ENCODE results near the gene CDH3.
"Not testable (repeated sequence)": the region's sequence is repeated elsewhere in the genome, so short reads cannot be mapped to it uniquely, and the experiment has no call there.

Gene CDH3

GRCh38 chr16:68710211-68710610 is 65.1 kb downstream of the CDH3 start:
- H3K9ac ChIP-seq (ENCODE audit: low read depth, low read length) = no peak overlapping the region
- H3K4me1 ChIP-seq (ENCODE audit: control insufficient read depth, insufficient read depth, low read length) = peaks cover 2% of the 10 kb centered on the region
- H3K9me3 ChIP-seq (ENCODE audit: control insufficient read depth, insufficient read depth, low read length) = no peaks in the 10 kb centered on the region
- H3K36me3 ChIP-seq (ENCODE audit: control insufficient read depth, insufficient read depth, low read length) = no peaks in the 10 kb centered on the region
- no peak overlapping the region for H3K4me3 ChIP-seq (ENCODE audit: low read depth, low read length)
- no peaks in the 10 kb centered on the region for H3K27me3 ChIP-seq (ENCODE audit: control insufficient read depth, insufficient read depth, low read length)

- Histone ChIP-seq H3K27me3 (ENCODE audit: control insufficient read depth, insufficient read depth, low read length) (no peaks in the 10 kb centered on the region), H3K4me3 (ENCODE audit: low read depth, low read length) (no peak overlapping the region), H3K9me3 (ENCODE audit: control insufficient read depth, insufficient read depth, low read length) (no peaks in the 10 kb centered on the region), H3K4me1 (ENCODE audit: control insufficient read depth, insufficient read depth, low read length) (peaks cover 2% of the 10 kb centered on the region), H3K9ac (ENCODE audit: low read depth, low read length) (no peak overlapping the region), H3K36me3 (ENCODE audit: control insufficient read depth, insufficient read depth, low read length) (no peaks in the 10 kb centered on the region)
Measured at GRCh38 chr16:68711421-68712139, 66.5 kb downstream of the CDH3 start.

GRCh38 chr16:68713361-68713760 is 68.3 kb downstream of the CDH3 start:
- no peaks in the 10 kb centered on the region for H3K27me3 ChIP-seq (ENCODE audit: control insufficient read depth, insufficient read depth, low read length)
- H3K9me3 ChIP-seq (ENCODE audit: control insufficient read depth, insufficient read depth, low read length) = no peaks in the 10 kb centered on the region
- H3K36me3 ChIP-seq (ENCODE audit: control insufficient read depth, insufficient read depth, low read length) = no peaks in the 10 kb centered on the region
- no peak overlapping the region for H3K4me3 ChIP-seq (ENCODE audit: low read depth, low read length)
- no peaks in the 10 kb centered on the region for H3K4me1 ChIP-seq (ENCODE audit: control insufficient read depth, insufficient read depth, low read length)
- no peak overlapping the region for H3K9ac ChIP-seq (ENCODE audit: low read depth, low read length)

GRCh38 chr16:68715471-68715870 is 70.4 kb downstream of the CDH3 start:
- no peak overlapping the region for H3K4me3 ChIP-seq (ENCODE audit: low read depth, low read length)
- H3K36me3 ChIP-seq (ENCODE audit: control insufficient read depth, insufficient read depth, low read length) = no peaks in the 10 kb centered on the region
- H3K27me3 ChIP-seq (ENCODE audit: control insufficient read depth, insufficient read depth, low read length) = no peaks in the 10 kb centered on the region
- no peaks in the 10 kb centered on the region for H3K9me3 ChIP-seq (ENCODE audit: control insufficient read depth, insufficient read depth, low read length)
- H3K4me1 ChIP-seq (ENCODE audit: control insufficient read depth, insufficient read depth, low read length) = no peaks in the 10 kb centered on the region
- H3K9ac ChIP-seq (ENCODE audit: low read depth, low read length) = no peak overlapping the region

- H3K4me1 ChIP-seq (ENCODE audit: control insufficient read depth, insufficient read depth, low read length); H3K27me3 ChIP-seq (ENCODE audit: control insufficient read depth, insufficient read depth, low read length); H3K36me3 ChIP-seq (ENCODE audit: control insufficient read depth, insufficient read depth, low read length); H3K9me3 ChIP-seq (ENCODE audit: control insufficient read depth, insufficient read depth, low read length); H3K9ac ChIP-seq (ENCODE audit: low read depth, low read length); H3K4me3 ChIP-seq (ENCODE audit: low read depth, low read length): not testable (repeated sequence)
Measured at GRCh38 chr16:68716516-68716915, 71.4 kb downstream of the CDH3 start.

GRCh38 chr16:68717684-68718083 is 72.6 kb downstream of the CDH3 start:
- H3K27me3 ChIP-seq (ENCODE audit: control insufficient read depth, insufficient read depth, low read length) = no peaks in the 10 kb centered on the region
- no peak overlapping the region for H3K9ac ChIP-seq (ENCODE audit: low read depth, low read length)
- no peaks in the 10 kb centered on the region for H3K4me1 ChIP-seq (ENCODE audit: control insufficient read depth, insufficient read depth, low read length)
- H3K4me3 ChIP-seq (ENCODE audit: low read depth, low read length) = no peak overlapping the region
- no peaks in the 10 kb centered on the region for H3K9me3 ChIP-seq (ENCODE audit: control insufficient read depth, insufficient read depth, low read length)
- H3K36me3 ChIP-seq (ENCODE audit: control insufficient read depth, insufficient read depth, low read length) = no peaks in the 10 kb centered on the region

GRCh38 chr16:68718590-68718989 is 73.5 kb downstream of the CDH3 start:
- Histone ChIP-seq H3K4me3 (ENCODE audit: low read depth, low read length) (no peak overlapping the region), H3K9ac (ENCODE audit: low read depth, low read length) (no peak overlapping the region), H3K27me3 (ENCODE audit: control insufficient read depth, insufficient read depth, low read length) (no peaks in the 10 kb centered on the region), H3K36me3 (ENCODE audit: control insufficient read depth, insufficient read depth, low read length) (no peaks in the 10 kb centered on the region), H3K9me3 (ENCODE audit: control insufficient read depth, insufficient read depth, low read length) (no peaks in the 10 kb centered on the region), H3K4me1 (ENCODE audit: control insufficient read depth, insufficient read depth, low read length) (no peaks in the 10 kb centered on the region)

- Histone ChIP-seq H3K9ac (ENCODE audit: low read depth, low read length) (no peak overlapping the region), H3K9me3 (ENCODE audit: control insufficient read depth, insufficient read depth, low read length) (no peaks in the 10 kb centered on the region), H3K4me3 (ENCODE audit: low read depth, low read length) (no peak overlapping the region), H3K36me3 (ENCODE audit: control insufficient read depth, insufficient read depth, low read length) (no peaks in the 10 kb centered on the region), H3K27me3 (ENCODE audit: control insufficient read depth, insufficient read depth, low read length) (no peaks in the 10 kb centered on the region), H3K4me1 (ENCODE audit: control insufficient read depth, insufficient read depth, low read length) (no peaks in the 10 kb centered on the region)
Measured at GRCh38 chr16:68719993-68720489, 74.9 kb downstream of the CDH3 start.

- Histone ChIP-seq H3K9ac (ENCODE audit: low read depth, low read length) (no peak overlapping the region), H3K9me3 (ENCODE audit: control insufficient read depth, insufficient read depth, low read length) (no peaks in the 10 kb centered on the region), H3K27me3 (ENCODE audit: control insufficient read depth, insufficient read depth, low read length) (no peaks in the 10 kb centered on the region)
Measured at GRCh38 chr16:68722119-68723024, 77.3 kb downstream of the CDH3 start.

GRCh38 chr16:68724797-68725196 is 79.7 kb downstream of the CDH3 start:
- no peaks in the 10 kb centered on the region for H3K27me3 ChIP-seq (ENCODE audit: control insufficient read depth, insufficient read depth, low read length)
- H3K9me3 ChIP-seq (ENCODE audit: control insufficient read depth, insufficient read depth, low read length) = no peaks in the 10 kb centered on the region
- no peaks in the 10 kb centered on the region for H3K36me3 ChIP-seq (ENCODE audit: control insufficient read depth, insufficient read depth, low read length)
- H3K4me1 ChIP-seq (ENCODE audit: control insufficient read depth, insufficient read depth, low read length) = no peaks in the 10 kb centered on the region
- H3K9ac ChIP-seq (ENCODE audit: low read depth, low read length) = no peak overlapping the region
- H3K4me3 ChIP-seq (ENCODE audit: low read depth, low read length) = no peak overlapping the region

More at GRCh38 chr16:68722119-68723024, 77.3 kb downstream of the CDH3 start:
- H3K4me3 ChIP-seq (ENCODE audit: low read depth, low read length) = no peak overlapping the region
- no peaks in the 10 kb centered on the region for H3K36me3 ChIP-seq (ENCODE audit: control insufficient read depth, insufficient read depth, low read length)
- no peaks in the 10 kb centered on the region for H3K4me1 ChIP-seq (ENCODE audit: control insufficient read depth, insufficient read depth, low read length)

- H3K9me3 ChIP-seq (ENCODE audit: control insufficient read depth, insufficient read depth, low read length) = no peaks in the 10 kb centered on the region
- H3K27me3 ChIP-seq (ENCODE audit: control insufficient read depth, insufficient read depth, low read length) = no peaks in the 10 kb centered on the region
- no peaks in the 10 kb centered on the region for H3K36me3 ChIP-seq (ENCODE audit: control insufficient read depth, insufficient read depth, low read length)
- H3K4me3 ChIP-seq (ENCODE audit: low read depth, low read length) = no peak overlapping the region
- H3K4me1 ChIP-seq (ENCODE audit: control insufficient read depth, insufficient read depth, low read length) = peaks cover 10% of the 10 kb centered on the region
- no peak overlapping the region for H3K9ac ChIP-seq (ENCODE audit: low read depth, low read length)
Measured at GRCh38 chr16:68728523-68728922, 83.4 kb downstream of the CDH3 start.

GRCh38 chr16:68731637-68732036 is 86.5 kb downstream of the CDH3 start:
- H3K9ac ChIP-seq (ENCODE audit: low read depth, low read length) = no peak overlapping the region
- H3K4me3 ChIP-seq (ENCODE audit: low read depth, low read length) = no peak overlapping the region
- no peaks in the 10 kb centered on the region for H3K27me3 ChIP-seq (ENCODE audit: control insufficient read depth, insufficient read depth, low read length)
- no peaks in the 10 kb centered on the region for H3K36me3 ChIP-seq (ENCODE audit: control insufficient read depth, insufficient read depth, low read length)
- peaks cover 13% of the 10 kb centered on the region for H3K4me1 ChIP-seq (ENCODE audit: control insufficient read depth, insufficient read depth, low read length)
- no peaks in the 10 kb centered on the region for H3K9me3 ChIP-seq (ENCODE audit: control insufficient read depth, insufficient read depth, low read length)
